Upper lobe of left lung (tissue), 4 donors: ENCODE data around the gene CAV1.

Experiments
- CTCF ChIP-seq, 6 experiments: fragments of 450-650 bp in 4 of 6; fragments of 200-600 bp in 2 of 6; sonication (generic) in 2 of 6; IDR thresholded peaks; one replicate each; pipeline ENCODE4 v1.5.1; 2016 to 2019; ENCODE audit warnings: antibody characterized with exemption in 6 of 6
- EP300 ChIP-seq, 4 donors: sonication (generic); formaldehyde crosslinking; IDR thresholded peaks; one replicate each; pipeline ENCODE4 v1.5.1; 2017; ENCODE audit warnings: antibody characterized with exemption in 4 of 4, control low read depth in 2 of 4
- POLR2A ChIP-seq, 4 donors: fragments of 450-650 bp; IDR thresholded peaks; one replicate each; pipeline ENCODE4 v1.5.1; 2016 to 2017; ENCODE audit warnings: antibody characterized with exemption in 4 of 4, mild to moderate bottlenecking in 2 of 4
- POLR2AphosphoS5 ChIP-seq, 2 donors: sonication (generic); formaldehyde crosslinking; IDR thresholded peaks; one replicate each; pipeline ENCODE4 v1.5.1; 2017; ENCODE audit warnings: antibody characterized with exemption in 2 of 2

- no peak for TF ChIP-seq CTCF (IDR thresholded peaks at IDR 0.05)
- TF ChIP-seq POLR2A (IDR thresholded peaks at IDR 0.05): no peak
- TF ChIP-seq POLR2AphosphoS5 (IDR thresholded peaks at IDR 0.05): no peak
- no peak for TF ChIP-seq EP300 (IDR thresholded peaks at IDR 0.05)
These were observed 68.7 kb downstream of the CAV1 start for GRCh38 chr7:116593359-116594075.
